Astrocyte of the spinal cord (primary cell): ENCODE results near the gene ATP2B2.

Source experiments
- DNase-seq: peaks from one replicate; pipeline ENCODE4 v3.0.0; 2011; ENCODE audit warnings: low read depth, low spot score
- H3K4me3 ChIP-seq: 2 replicates; pipeline ENCODE4 v1.5.1; 2011; ENCODE audit warnings: low read depth, mild to moderate bottlenecking, low read length, moderate library complexity
- CTCF ChIP-seq: IDR thresholded peaks from 2 replicates; pipeline ENCODE4 v1.5.1; 2012; ENCODE audit warnings: low read depth, mild to moderate bottlenecking, low read length, inconsistent platforms
- in situ Hi-C: cut with HindIII; loops from 2 replicates; pipeline ENCODE4 v1.10.0; 2017; ENCODE audit warnings: low sequenced_read_pairs

Gene ATP2B2

GRCh38 chr3:10519236-10519635 lies 13.8 kb upstream of the ATP2B2 start:
- no peak overlapping the region for H3K4me3 ChIP-seq
- DNase-seq, result no peak
- no peak for TF ChIP-seq CTCF
- in situ Hi-C loops, result no loop called here

GRCh38 chr3:10518506-10519150 lies 13.2 kb upstream of the ATP2B2 start:
- TF ChIP-seq CTCF, result no peak
- in situ Hi-C loops, result no loop called here
- no peak overlapping the region for H3K4me3 ChIP-seq
- peak; percentile 89 for DNase-seq

GRCh38 chr3:10517627-10518026 lies 12.2 kb upstream of the ATP2B2 start:
- in situ Hi-C loops, result no loop called here
- H3K4me3 ChIP-seq, result no peak overlapping the region
- TF ChIP-seq CTCF, result no peak
- DNase-seq, result no peak

GRCh38 chr3:10516544-10517452 lies 11.4 kb upstream of the ATP2B2 start:
- TF ChIP-seq CTCF, result no peak
- in situ Hi-C loops, result no loop called here
- no peak overlapping the region for H3K4me3 ChIP-seq
- DNase-seq, result no peak

- in situ Hi-C loops, result no loop called here
- DNase-seq, result no peak
- no peak overlapping the region for H3K4me3 ChIP-seq
- TF ChIP-seq CTCF, result no peak
Measured at GRCh38 chr3:10515884-10516495, 10.6 kb upstream of the ATP2B2 start.

GRCh38 chr3:10515396-10515795 lies 10.0 kb upstream of the ATP2B2 start:
- DNase-seq, result no peak
- H3K4me3 ChIP-seq, result no peak overlapping the region
- in situ Hi-C loops, result no loop called here
- TF ChIP-seq CTCF, result no peak
